Stimulated activated CD4-positive, alpha-beta T cell treated with anti-CD3 and anti-CD28 coated beads, Interleukin-4, amount 100 ng/mL, for 4 hours (primary cell): ENCODE results near the gene NES.

ENCODE experiments used
- DNase-seq, 2 experiments: peaks; one replicate each; pipeline ENCODE4 v3.0.0-alpha.2; 2020

The NES gene

GRCh38 chr1:156704166-156704711 is 27.0 kb upstream of the NES start:
- DNase-seq = no peak

DNA sequence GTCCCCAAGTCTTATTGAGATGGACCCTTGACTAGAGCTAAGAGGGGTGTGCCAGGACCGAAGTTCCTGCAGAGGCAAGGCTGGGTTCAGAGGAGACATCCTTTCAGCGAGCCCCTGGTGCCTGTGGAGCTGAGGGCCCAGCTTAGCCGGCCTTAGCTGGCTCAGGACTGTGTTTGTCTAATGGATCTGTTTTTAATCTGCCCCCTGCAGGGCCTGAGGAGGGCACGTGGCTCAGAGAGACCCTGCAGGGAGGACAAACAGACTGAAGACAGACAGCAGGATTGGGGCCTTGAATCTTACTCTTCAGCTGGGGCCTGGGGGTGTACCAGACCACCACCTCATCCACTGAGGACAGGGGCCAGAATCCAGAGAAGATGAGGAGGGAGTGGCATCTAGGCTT is 26.5 kb upstream of the NES start:
- DNase-seq = no peak

DNA sequence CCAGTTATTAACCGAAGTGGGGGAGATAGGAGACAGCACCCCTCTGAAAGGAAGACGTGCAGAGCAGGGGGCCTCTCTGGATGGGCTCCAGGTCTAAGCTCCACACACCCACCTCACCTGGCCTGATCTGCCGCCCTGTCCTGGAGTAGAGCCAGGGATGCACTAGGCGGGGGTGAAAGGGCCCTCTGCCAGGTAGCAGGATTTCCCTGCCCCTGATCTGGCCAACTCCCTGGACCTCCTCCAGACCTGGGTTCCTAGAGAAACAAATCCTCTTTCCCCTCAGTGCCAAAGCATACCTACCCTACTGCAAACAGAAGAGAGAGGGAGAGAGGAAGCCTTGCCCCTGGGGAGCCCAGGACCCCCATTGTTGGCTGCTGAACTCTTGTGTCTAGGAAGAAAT is 26.1 kb upstream of the NES start:
- DNase-seq = no peak

- no peak for DNase-seq
Observed at GRCh38 chr1:156700736-156701531, 23.7 kb upstream of the NES start.

- no peak for DNase-seq
Observed at GRCh38 chr1:156698995-156699394, 21.8 kb upstream of the NES start.

DNA sequence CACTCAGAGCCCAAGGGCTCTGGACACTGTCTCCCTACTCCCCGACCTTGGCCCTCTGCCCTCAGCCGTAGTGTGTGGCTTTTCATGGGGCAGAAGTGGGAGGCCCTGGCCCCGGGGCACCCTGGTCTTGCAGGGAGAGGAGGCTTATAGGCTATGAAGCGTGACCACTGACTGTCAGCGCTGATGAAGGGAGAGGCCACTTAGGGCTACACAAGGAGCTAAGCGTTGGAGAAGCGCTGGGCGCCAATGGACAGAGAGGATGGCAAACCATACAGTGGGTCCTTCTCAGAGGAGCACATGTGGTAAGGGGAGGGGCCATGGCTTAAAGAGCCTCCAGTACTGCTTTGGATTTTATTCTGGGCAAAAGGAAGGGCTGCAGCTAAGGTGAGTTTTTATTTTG is 20.3 kb upstream of the NES start:
- no peak for DNase-seq

DNA sequence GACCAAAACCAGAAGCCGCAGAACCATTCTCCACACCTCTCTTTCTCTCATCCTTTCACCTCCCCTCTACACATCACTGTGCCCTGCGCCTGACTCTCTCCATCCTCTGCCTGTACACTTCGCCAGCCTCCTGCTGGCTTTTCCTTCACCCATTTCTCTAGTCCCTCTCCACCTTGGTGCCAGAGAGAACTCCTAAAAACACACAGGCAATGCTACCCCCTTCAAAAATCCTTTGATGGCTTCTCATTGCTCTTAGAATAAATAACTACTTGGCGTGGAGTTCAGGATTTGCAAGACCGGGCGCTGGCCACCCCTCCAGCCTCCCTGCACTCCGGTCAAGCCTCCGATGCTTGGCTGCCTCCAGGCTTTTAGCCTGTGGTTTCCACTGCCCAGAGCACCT is 19.5 kb upstream of the NES start:
- DNase-seq = no peak

GRCh38 chr1:156694690-156694962 is 17.4 kb upstream of the NES start:
- no peak for DNase-seq

GRCh38 chr1:156693848-156694689 is 16.9 kb upstream of the NES start:
- DNase-seq = no peak

GRCh38 chr1:156692925-156693847 is 16.0 kb upstream of the NES start:
- no peak for DNase-seq

DNA sequence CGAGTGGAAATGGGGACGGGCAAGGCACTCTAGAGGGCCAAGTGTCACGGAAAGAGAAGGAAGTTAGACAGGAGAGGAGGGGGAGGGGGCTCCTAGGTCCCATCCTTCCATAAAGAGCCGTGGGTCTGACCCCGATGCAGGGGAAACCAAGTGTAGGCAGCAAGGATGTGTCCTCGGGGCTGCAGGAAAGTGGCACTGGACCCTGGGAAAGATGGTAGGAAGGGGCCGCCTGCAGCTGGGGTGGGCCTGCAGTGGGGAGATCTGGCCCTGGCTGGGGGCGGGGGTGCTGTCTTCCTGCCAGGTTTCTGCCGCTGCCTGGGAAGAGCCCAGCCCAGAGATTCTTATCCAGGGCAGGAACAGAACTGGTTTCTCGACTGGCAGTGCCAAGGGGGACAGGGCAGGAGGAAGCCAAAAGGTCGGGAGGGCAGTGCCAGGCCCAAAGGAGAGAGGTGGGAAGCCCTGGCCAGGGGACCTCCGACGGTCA is 15.3 kb upstream of the NES start:
- no peak for DNase-seq

- no peak for DNase-seq
Observed at GRCh38 chr1:156691665-156692440, 14.6 kb upstream of the NES start.

DNA sequence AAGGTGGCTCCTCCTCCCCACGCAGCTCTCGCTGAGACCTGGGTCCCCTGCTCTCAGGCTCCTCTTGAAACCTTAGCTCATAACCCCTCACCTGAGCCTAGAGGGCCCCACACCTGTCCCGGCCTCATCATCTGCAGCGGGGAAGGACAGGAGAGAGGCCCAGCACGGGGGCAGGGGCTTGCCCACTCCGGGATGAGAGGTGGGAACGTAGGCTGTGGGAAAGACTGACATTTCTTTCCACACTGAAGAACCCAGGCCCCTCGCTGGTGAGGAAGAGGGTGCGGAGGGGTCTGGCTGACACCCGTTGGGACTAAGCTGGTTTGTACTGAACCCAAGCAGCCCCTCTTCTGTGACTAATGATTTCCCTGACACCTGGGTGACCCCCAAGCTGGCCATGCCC is 14.0 kb upstream of the NES start:
- DNase-seq = no peak

DNA sequence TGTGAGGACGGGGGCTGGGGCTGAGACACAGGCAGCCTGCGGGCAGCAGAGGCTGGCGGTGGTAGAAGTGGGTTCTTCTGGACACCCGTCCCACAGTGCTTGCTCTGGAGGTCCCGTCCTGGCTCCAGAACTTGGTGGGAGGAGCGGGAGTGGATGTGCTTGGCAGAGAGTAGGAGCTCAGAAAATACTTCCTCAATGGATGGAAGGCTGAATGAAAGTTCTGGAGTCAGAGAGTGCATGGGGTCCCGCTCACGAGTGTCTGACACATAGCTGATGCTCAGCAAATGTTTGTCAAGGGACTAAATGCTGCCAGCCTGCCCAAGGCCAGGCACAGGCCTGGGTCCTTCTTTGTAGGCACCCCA is 13.4 kb upstream of the NES start:
- no peak for DNase-seq

DNA sequence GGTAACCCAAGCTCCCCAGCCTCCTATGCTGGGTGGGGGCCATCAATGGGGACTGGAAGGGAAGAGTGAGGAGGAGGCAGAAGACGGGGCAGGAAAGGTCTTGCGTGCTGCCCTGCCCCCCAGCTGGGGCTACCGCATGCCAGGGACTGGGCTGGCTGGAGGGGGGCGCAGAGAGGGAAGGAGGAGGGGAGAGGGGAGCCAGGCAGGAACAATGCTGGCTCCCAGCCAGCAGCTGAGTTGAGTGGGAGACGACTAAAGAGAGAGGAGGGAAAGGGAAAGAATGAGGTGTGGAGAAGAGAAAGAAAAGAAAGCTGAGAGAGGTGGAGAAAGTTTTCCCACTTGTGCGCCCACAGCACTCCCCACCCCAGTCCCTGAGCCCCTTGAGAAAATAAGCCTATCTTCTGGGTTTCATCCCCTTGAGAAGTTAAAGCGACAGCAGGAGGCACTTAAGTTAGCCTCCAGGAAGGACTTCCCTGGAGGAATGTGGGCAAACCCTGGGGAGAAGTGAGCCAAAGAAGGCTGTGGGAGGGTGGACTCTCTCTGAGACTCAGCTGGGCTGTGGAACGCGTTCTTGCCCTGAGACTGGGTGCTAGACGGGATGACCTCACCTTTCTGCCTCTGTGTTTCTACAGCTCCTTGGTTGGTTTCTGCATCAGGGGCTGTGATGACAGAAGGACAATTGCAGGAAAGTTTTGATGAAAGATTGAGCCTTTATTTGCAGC is 12.9 kb upstream of the NES start:
- DNase-seq = no peak

DNA sequence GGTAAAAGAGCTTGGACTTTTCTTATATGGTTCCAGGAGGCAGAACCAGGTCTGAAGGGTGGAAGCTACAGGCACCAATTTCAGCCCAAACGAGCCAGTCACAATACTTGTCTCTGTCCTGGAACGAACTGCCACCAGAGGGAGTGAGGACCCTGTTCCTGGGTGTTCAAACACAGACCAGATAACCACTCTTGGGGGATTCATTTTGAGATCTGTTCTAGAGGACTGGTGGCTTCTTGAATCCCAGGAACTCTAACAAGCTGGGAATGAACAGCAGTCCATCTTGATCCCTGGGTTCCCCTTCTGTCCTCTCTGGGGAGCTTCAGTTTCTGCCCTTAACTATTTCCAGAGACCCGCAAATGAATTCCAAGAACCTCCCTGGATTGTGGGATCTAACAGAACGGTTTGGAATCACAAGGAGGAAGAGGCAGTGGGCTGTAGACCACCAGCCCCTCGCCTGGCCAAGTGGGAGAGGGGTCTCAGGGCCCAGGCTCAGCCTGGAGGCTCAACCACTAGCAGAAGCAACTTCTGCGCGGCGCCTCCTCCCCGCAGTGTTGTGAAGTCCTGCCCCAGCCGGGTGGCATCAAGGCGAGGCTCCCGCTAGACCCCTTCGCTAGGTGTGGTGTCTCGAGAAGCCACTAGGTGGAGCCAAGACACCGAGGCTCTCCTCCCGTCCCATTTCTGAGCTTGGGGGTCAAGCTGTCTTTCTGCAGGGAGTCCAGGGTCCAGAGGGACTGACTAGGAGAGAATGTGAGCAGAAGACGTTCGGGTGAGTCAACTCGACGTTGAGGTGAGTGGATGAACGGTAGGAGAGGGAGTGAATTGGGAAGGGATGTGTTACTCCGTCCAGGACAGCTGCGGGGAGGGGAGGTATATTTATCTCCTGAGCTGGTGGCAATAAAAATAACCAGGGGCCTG is 12.1 kb upstream of the NES start:
- peak; percentile 67 to 72 for DNase-seq

DNA sequence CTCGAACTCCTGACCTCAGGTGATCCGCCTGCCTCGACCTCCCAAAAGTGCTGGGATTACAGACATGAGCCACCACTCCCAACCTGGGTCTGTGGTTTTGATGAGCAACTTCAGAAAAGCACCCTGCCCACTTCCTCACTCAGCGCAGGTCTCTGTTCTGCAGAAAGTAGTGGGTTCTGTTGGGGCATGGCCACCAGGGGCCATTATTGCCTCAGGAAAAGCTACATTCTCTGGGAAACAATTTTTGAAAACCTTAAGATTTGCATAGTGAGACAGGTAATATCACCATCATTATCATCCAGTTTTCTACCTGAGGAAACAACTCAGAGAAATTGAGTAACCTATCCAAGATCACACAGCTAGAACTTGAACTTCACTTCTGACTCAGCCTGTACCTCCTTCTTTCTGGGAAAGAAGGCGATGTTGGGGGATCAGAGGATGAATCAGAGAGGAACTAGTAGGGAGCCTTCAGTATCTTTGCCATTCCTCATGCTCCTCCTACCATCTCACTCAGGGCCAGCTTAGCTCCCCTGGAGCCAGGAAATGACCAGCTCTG is 7.1 kb upstream of the NES start:
- no peak for DNase-seq

DNA sequence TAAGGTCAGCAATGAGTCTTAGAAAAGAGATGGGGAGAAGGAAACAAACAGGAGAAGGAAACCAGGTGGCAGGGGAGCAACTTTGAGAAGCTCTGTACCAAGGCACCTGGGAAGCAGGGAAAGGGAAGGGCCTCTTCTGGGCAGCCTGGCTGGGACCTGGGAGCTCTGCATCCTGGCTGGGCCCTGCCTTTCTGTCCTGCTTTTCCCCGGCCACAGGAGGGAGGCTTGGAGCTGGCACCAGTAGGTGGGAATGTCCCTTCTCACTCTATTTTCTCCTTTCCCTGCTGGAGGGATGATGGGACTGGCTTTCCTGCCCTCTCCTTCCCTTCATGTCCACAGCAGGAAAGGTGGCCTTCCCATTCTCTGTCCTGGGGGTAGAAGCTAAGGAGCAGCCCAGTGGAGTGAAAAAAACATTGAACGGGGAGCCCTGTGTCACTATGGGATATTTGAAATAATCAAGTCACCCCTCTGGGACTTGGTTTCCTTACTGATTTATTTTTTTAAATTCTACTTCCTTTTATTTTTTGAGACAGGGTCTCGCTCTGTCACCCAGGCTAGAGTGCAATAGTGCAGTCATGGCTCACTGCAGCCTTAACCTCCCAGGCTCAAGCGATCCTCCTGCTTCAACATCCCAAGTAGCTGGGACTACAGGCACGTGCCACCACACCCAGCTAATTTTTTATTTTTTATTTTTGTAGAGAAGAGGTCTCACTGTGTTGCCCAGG is 5.1 kb upstream of the NES start:
- no peak for DNase-seq

- DNase-seq = no peak
Observed at GRCh38 chr1:156681196-156681960, 4.2 kb upstream of the NES start.
